Measurements from ENCODE around the gene EVX2.

EVX2 gene

DNA sequence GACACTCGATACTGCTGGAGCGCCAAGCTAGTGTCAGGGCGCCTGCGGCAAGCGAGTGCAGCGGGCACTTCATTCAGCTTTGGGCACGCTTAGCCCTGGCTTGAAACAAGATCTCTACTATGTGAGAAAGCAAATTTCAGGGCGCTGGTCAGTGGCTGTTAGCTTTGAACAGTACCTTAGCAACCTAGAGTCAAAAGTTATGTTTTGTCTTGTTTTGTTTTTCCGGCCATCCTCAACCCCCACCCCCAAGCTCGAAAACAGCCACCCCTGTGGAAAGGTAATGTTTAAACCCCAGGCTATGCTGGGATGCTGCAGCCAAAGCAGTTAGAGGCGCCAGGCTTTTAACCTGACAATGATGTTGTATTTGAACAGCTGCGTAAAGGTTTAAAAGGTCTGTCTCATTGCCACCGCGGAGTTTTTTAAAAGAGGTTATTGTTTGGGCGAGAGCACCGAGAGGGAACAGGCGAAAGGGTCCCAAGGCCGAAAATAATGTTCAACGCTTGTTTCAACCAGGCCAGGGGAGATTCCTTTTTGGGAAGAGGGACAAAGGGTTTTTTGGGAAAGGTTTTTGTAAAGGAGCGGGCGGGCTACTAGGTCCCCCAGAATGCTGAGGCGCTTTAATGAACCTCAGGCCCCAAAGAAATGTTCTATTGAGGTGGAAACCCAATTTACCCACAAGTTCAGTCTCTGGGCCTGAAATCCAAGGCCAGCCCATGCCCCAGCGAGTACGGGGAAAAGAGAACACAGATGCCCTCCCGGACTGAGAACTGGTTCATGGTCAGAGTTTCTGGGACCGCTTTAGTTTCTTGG lies 30.6 kb upstream of the EVX2 start:
- Histone ChIP-seq H3K4me1 (ENCODE audit: control insufficient read depth, low read length) (no peaks in the 10 kb centered on the region), H3K4me2 (ENCODE audit: low read length) (no peak overlapping the region), H3K27ac (ENCODE audit: low read depth, low read length) (no peak overlapping the region), H3K79me2 (ENCODE audit: control insufficient read depth, low read length) (no peaks in the 10 kb centered on the region), H3K36me3 (ENCODE audit: control insufficient read depth, low read length) (no peaks in the 10 kb centered on the region), H3K27me3 (ENCODE audit: control insufficient read depth, low read length) (peaks cover 22% of the 10 kb centered on the region), H3K4me3 (ENCODE audit: low read length) (no peak overlapping the region), H3K9me3 (ENCODE audit: control insufficient read depth, insufficient read depth, low read length) (no peaks in the 10 kb centered on the region), H4K20me1 (ENCODE audit: control insufficient read depth, insufficient read depth, low read depth, low read length) (no peaks in the 10 kb centered on the region), H3K9me2 (replicated peaks; ENCODE audit: control insufficient read depth, low read length) (no peaks in the 10 kb centered on the region), H3F3A (ENCODE audit: control insufficient read depth, insufficient read depth) (no peaks in the 10 kb centered on the region)
- no peak for TF ChIP-seq EZH2phosphoT487 (IDR thresholded peaks at IDR 0.05; ENCODE audit: borderline replicate concordance, low read length)
- TF ChIP-seq CTCF (IDR thresholded peaks at IDR 0.05; ENCODE audit: low read depth, low read length, poor library complexity, severe bottlenecking): no peak

GRCh38 chr2:176112375-176113302 lies 28.9 kb upstream of the EVX2 start:
- no peak overlapping the region for H3K4me2 ChIP-seq (ENCODE audit: low read length)
- peaks cover 22% of the 10 kb centered on the region for H3K27me3 ChIP-seq (ENCODE audit: control insufficient read depth, low read length)
- no peaks in the 10 kb centered on the region for H3K4me1 ChIP-seq (ENCODE audit: control insufficient read depth, low read length)
- no peaks in the 10 kb centered on the region for H3K9me2 ChIP-seq (replicated peaks; ENCODE audit: control insufficient read depth, low read length)
- H3K9me3 ChIP-seq (ENCODE audit: control insufficient read depth, insufficient read depth, low read length): no peaks in the 10 kb centered on the region
- no peaks in the 10 kb centered on the region for H3K79me2 ChIP-seq (ENCODE audit: control insufficient read depth, low read length)
- H3K4me3 ChIP-seq (ENCODE audit: low read length): no peak overlapping the region
- H3K36me3 ChIP-seq (ENCODE audit: control insufficient read depth, low read length): no peaks in the 10 kb centered on the region
- no peak overlapping the region for H3K27ac ChIP-seq (ENCODE audit: low read depth, low read length)
- TF ChIP-seq EZH2phosphoT487 (IDR thresholded peaks at IDR 0.05; ENCODE audit: borderline replicate concordance, low read length): no peak
- no peak for TF ChIP-seq CTCF (IDR thresholded peaks at IDR 0.05; ENCODE audit: low read depth, low read length, poor library complexity, severe bottlenecking)
- no peaks in the 10 kb centered on the region for H4K20me1 ChIP-seq (ENCODE audit: control insufficient read depth, insufficient read depth, low read depth, low read length)
- no peaks in the 10 kb centered on the region for H3F3A ChIP-seq (ENCODE audit: control insufficient read depth, insufficient read depth)

DNA sequence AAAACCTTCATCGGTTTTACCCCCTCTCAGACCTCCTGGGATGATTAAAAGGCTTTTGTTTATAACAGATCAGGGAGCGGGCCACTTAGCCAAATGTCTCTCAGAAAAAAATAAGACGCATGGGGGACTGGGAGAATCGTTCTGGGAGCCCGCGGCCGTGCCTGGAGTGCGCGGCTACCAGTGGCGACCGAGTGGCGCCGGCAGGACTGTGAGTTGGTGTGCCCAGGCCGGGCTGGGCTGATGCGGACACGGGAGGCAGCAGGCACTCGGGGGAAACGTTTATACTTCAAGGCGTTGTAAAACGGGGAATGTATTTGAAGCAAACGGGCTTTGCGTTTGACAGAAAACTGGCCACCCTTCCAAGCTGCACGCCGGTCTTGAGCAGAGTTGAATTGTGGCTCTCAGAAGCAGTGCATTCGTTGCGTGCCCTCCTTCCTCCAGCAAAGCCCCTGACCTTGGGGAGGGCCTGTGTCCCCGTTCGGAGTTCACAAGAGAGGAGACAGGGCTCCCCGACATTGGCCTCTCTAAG lies 28.1 kb upstream of the EVX2 start:
- Histone ChIP-seq H3K9me2 (replicated peaks; ENCODE audit: control insufficient read depth, low read length) (no peaks in the 10 kb centered on the region), H3K27ac (ENCODE audit: low read depth, low read length) (no peak overlapping the region), H3K9me3 (ENCODE audit: control insufficient read depth, insufficient read depth, low read length) (no peaks in the 10 kb centered on the region), H3K36me3 (ENCODE audit: control insufficient read depth, low read length) (no peaks in the 10 kb centered on the region), H3K4me2 (ENCODE audit: low read length) (no peak overlapping the region), H3K79me2 (ENCODE audit: control insufficient read depth, low read length) (no peaks in the 10 kb centered on the region), H3F3A (ENCODE audit: control insufficient read depth, insufficient read depth) (no peaks in the 10 kb centered on the region), H3K4me3 (ENCODE audit: low read length) (no peak overlapping the region), H4K20me1 (ENCODE audit: control insufficient read depth, insufficient read depth, low read depth, low read length) (no peaks in the 10 kb centered on the region), H3K27me3 (ENCODE audit: control insufficient read depth, low read length) (peaks cover 22% of the 10 kb centered on the region), H3K4me1 (ENCODE audit: control insufficient read depth, low read length) (no peaks in the 10 kb centered on the region)
- TF ChIP-seq EZH2phosphoT487 (IDR thresholded peaks at IDR 0.05; ENCODE audit: borderline replicate concordance, low read length) (no peak), CTCF (IDR thresholded peaks at IDR 0.05; ENCODE audit: low read depth, low read length, poor library complexity, severe bottlenecking) (no peak)
